Activated CD4-positive, alpha-beta T cell treated with anti-CD3 and anti-CD28 coated beads for 4 hours (primary cell): ENCODE measurements around the gene MIER3.
"Not testable (repeated sequence)": the region's sequence is repeated elsewhere in the genome, so short reads cannot be mapped to it uniquely, and the experiment has no call there.

Source experiments
- DNase-seq, 2 donors: peaks; one replicate each; pipeline ENCODE4 v3.0.0-alpha.2; 2020

Gene MIER3

GRCh38 chr5:56951946-56952691 is at the start of gene MIER3:
Gene MIER3, minus strand, starts transcription at chr5:56952123. Its CDS starts 21 bp downstream, at chr5:56952102.
- DNase-seq, result peak; percentile 72 to 76

- no peak for DNase-seq
Measured at GRCh38 chr5:56995596-56995995, 43.7 kb upstream of the MIER3 start.

GRCh38 chr5:56993241-56993640 is 41.3 kb upstream of the MIER3 start:
- DNase-seq, result no peak

- DNase-seq, result no peak
Measured at GRCh38 chr5:56989676-56990075, 37.8 kb upstream of the MIER3 start.

GRCh38 chr5:56988490-56988889 is 36.6 kb upstream of the MIER3 start:
- DNase-seq, result no peak

GRCh38 chr5:56987171-56987570 is 35.2 kb upstream of the MIER3 start:
- DNase-seq, result no peak

- DNase-seq, result no peak
Measured at GRCh38 chr5:56986626-56986947, 34.7 kb upstream of the MIER3 start.

GRCh38 chr5:56985936-56986625 is 34.2 kb upstream of the MIER3 start:
- no peak for DNase-seq

- no peak for DNase-seq
Measured at GRCh38 chr5:56984445-56984844, 32.5 kb upstream of the MIER3 start.

- DNase-seq, result no peak
Measured at GRCh38 chr5:56983593-56984361, 31.9 kb upstream of the MIER3 start.

- DNase-seq, result no peak
Measured at GRCh38 chr5:56981548-56982315, 29.8 kb upstream of the MIER3 start.

GRCh38 chr5:56979968-56980367 is 28.0 kb upstream of the MIER3 start:
- no peak for DNase-seq

GRCh38 chr5:56979526-56979925 is 27.6 kb upstream of the MIER3 start:
- not testable (repeated sequence) for DNase-seq

- DNase-seq, result no peak
Measured at GRCh38 chr5:56977822-56978221, 25.9 kb upstream of the MIER3 start.

GRCh38 chr5:56977021-56977420 is 25.1 kb upstream of the MIER3 start:
- DNase-seq, result no peak

GRCh38 chr5:56974241-56974640 is 22.3 kb upstream of the MIER3 start:
- no peak for DNase-seq

- DNase-seq, result no peak
Measured at GRCh38 chr5:56973473-56973872, 21.6 kb upstream of the MIER3 start.

GRCh38 chr5:56971275-56971674 is 19.4 kb upstream of the MIER3 start:
- DNase-seq, result no peak

- no peak for DNase-seq
Measured at GRCh38 chr5:56964173-56964572, 12.2 kb upstream of the MIER3 start.

GRCh38 chr5:56963246-56963645 is 11.3 kb upstream of the MIER3 start:
- DNase-seq, result no peak

- no peak for DNase-seq
Measured at GRCh38 chr5:56962286-56962685, 10.4 kb upstream of the MIER3 start.

GRCh38 chr5:56961746-56962145 is 9.8 kb upstream of the MIER3 start:
- no peak for DNase-seq

- no peak for DNase-seq
Measured at GRCh38 chr5:56959326-56959725, 7.4 kb upstream of the MIER3 start.
